ENCODE results near the gene TDRD10. TPM values are rescaled to one million over a fixed set of nuclear protein-coding genes. Genes with fewer than 3 reads are reported as not detected.

The TDRD10 gene
- total and polyA plus RNA-seq, 2 donors (not counting 1 experiment from before 2014, with no cell fraction given) = 0.06 TPM; not detected in 1

DNA sequence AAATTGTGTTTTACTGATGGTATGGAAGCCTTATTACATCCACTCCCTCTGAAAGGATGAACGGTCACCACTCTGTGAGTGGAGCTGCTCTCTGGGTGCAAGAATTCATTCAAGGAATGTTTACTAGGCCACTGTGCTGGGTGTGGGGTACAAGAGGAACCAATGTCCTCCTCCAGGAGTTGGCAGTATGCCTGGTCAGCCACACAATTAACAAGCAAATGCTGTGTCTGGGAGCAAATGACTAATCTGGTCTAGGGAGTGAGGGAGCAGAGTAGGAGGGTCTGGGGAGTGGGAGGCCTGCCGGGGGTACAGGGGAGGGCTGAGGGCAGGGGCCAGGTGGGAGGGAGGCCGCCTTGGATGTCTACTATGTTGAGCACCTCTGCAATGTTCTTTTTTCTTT lies 27.2 kb upstream of the TDRD10 start:
- 40% methylated on average over 2 of the region's 3 CpGs for WGBS (ENCODE audit: insufficient coverage)
- Histone ChIP-seq H3K4me3 (ENCODE audit: control extremely low read depth in 1 of 5, extremely low read depth in 1 of 5, insufficient read depth in 1 of 5, low read depth in 2 of 5, low read length in 4 of 5) (no peak overlapping the region), H3K9ac (ENCODE audit: low read length) (no peak overlapping the region), H3K27me3 (replicated peaks in 1 of 4; ENCODE audit: control extremely low read depth in 1 of 4, control insufficient read depth in 3 of 4, insufficient read depth in 4 of 4, low read length in 3 of 4) (no peaks in the 10 kb centered on the region), H3K4me1 (ENCODE audit: control insufficient read depth in 2 of 2, insufficient read depth in 2 of 2, low read length in 2 of 2) (peaks cover 0 to 7% of the 10 kb centered on the region in 2 donors), H4K20me1 (ENCODE audit: control insufficient read depth, insufficient read depth, low read length, poor library complexity, severe bottlenecking) (no peaks in the 10 kb centered on the region), H3K27ac (ENCODE audit: low read length in 2 of 2) (no peak overlapping the region), H3K79me2 (ENCODE audit: control insufficient read depth, insufficient read depth, low read length) (no peaks in the 10 kb centered on the region), H3K9me3 (ENCODE audit: control extremely low read depth in 1 of 3, control insufficient read depth in 2 of 3, insufficient read depth in 1 of 3, low read length in 2 of 3) (no peaks in the 10 kb centered on the region), H2AFZ (ENCODE audit: insufficient read depth, low read depth, low read length, poor library complexity, severe bottlenecking) (no peak overlapping the region), H3K4me2 (replicated peaks; ENCODE audit: low read depth, low read length, poor library complexity, severe bottlenecking) (no peak overlapping the region), H3K36me3 (replicated peaks in 1 of 2; ENCODE audit: control extremely low read depth in 1 of 2, control insufficient read depth in 1 of 2, extremely low read depth in 1 of 2, insufficient read depth in 2 of 2, low read length in 1 of 2) (no peaks in the 10 kb centered on the region)
- H3K27ac Mint-ChIP-seq = no peak overlapping the region
- ATAC-seq (ENCODE audit: low read depth) (no peak), DNase-seq (no peak)
- ChIA-PET POLR2A (no interaction called here), CTCF (no interaction called here)
- no peaks in the 10 kb centered on the region for H3K9me3 Mint-ChIP-seq (ENCODE audit: insufficient read depth)
- no peak overlapping the region for H3K4me3 Mint-ChIP-seq
- intact Hi-C loops (cut with micrococcal nuclease) = no loop called here
- TF ChIP-seq EZH2 (IDR thresholded peaks at IDR 0.05; ENCODE audit: borderline replicate concordance, insufficient read depth, low read depth, low read length, poor library complexity, severe bottlenecking) = no peak
- TF ChIP-seq, protein P1, sequence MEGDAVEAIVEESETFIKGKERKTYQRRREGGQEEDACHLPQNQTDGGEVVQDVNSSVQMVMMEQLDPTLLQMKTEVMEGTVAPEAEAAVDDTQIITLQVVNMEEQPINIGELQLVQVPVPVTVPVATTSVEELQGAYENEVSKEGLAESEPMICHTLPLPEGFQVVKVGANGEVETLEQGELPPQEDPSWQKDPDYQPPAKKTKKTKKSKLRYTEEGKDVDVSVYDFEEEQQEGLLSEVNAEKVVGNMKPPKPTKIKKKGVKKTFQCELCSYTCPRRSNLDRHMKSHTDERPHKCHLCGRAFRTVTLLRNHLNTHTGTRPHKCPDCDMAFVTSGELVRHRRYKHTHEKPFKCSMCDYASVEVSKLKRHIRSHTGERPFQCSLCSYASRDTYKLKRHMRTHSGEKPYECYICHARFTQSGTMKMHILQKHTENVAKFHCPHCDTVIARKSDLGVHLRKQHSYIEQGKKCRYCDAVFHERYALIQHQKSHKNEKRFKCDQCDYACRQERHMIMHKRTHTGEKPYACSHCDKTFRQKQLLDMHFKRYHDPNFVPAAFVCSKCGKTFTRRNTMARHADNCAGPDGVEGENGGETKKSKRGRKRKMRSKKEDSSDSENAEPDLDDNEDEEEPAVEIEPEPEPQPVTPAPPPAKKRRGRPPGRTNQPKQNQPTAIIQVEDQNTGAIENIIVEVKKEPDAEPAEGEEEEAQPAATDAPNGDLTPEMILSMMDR (IDR thresholded peaks at IDR 0.05) = no peak
- H3K4me1 Mint-ChIP-seq = peaks cover 3% of the 10 kb centered on the region
- no peaks in the 10 kb centered on the region for H3K27me3 Mint-ChIP-seq

DNA sequence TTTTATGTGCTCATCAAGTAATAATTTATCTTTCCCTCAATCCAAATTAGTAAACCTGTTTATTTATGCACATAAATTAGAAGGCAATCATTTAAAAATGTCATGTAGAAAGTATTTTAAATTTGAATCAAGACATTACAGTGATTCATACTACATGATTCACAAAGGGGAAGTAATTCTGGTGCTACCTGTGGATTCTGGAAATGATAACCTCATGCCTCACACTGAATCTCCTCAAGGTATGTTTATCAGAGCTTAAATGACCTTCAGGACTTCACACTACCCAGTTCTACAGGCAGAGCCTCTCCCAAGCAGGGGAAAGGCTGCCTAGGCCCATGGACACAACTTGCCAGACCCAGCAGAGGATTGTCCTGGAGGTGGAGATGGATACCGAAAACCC lies 25.2 kb upstream of the TDRD10 start:
- no peak overlapping the region for H3K4me3 ChIP-seq (ENCODE audit: control extremely low read depth in 1 of 5, extremely low read depth in 1 of 5, insufficient read depth in 1 of 5, low read depth in 2 of 5, low read length in 4 of 5)
- H3K9ac ChIP-seq (ENCODE audit: low read length) = no peak overlapping the region
- no peak overlapping the region for H3K27ac ChIP-seq (ENCODE audit: low read length in 2 of 2)
- Mint-ChIP-seq H3K4me3 (no peak overlapping the region), H3K27me3 (no peaks in the 10 kb centered on the region), H3K4me1 (peaks cover 2% of the 10 kb centered on the region), H3K27ac (no peak overlapping the region), H3K9me3 (ENCODE audit: insufficient read depth) (no peaks in the 10 kb centered on the region)
- H4K20me1 ChIP-seq (ENCODE audit: control insufficient read depth, insufficient read depth, low read length, poor library complexity, severe bottlenecking) = no peaks in the 10 kb centered on the region
- CTCF ChIA-PET = interaction anchor here (0.7 to 1.8 kb wide), 3 partner anchors 70 to 77 kb away, joined by 3 to 8 read pairs (median 5); no protein-coding TSS in a partner anchor
- H3K27me3 ChIP-seq (replicated peaks in 1 of 4; ENCODE audit: control extremely low read depth in 1 of 4, control insufficient read depth in 3 of 4, insufficient read depth in 4 of 4, low read length in 3 of 4) = no peaks in the 10 kb centered on the region
- TF ChIP-seq, protein P1 (IDR thresholded peaks at IDR 0.05) = no peak
- no peak for TF ChIP-seq EZH2 (IDR thresholded peaks at IDR 0.05; ENCODE audit: borderline replicate concordance, insufficient read depth, low read depth, low read length, poor library complexity, severe bottlenecking)
- DNase-seq (no peak), ATAC-seq (ENCODE audit: low read depth) (no peak)
- no peaks in the 10 kb centered on the region for H3K9me3 ChIP-seq (ENCODE audit: control extremely low read depth in 1 of 3, control insufficient read depth in 2 of 3, insufficient read depth in 1 of 3, low read length in 2 of 3)
- no CpG with 5 or more reads among the region's 1 CpG for WGBS (ENCODE audit: insufficient coverage)
- H3K79me2 ChIP-seq (ENCODE audit: control insufficient read depth, insufficient read depth, low read length) = no peaks in the 10 kb centered on the region
- intact Hi-C loops (cut with micrococcal nuclease) = no loop called here
- no peak overlapping the region for H2AFZ ChIP-seq (ENCODE audit: insufficient read depth, low read depth, low read length, poor library complexity, severe bottlenecking)
- peaks cover 0 to 7% of the 10 kb centered on the region in 2 donors for H3K4me1 ChIP-seq (ENCODE audit: control insufficient read depth in 2 of 2, insufficient read depth in 2 of 2, low read length in 2 of 2)
- POLR2A ChIA-PET = no interaction called here
- H3K36me3 ChIP-seq (replicated peaks in 1 of 2; ENCODE audit: control extremely low read depth in 1 of 2, control insufficient read depth in 1 of 2, extremely low read depth in 1 of 2, insufficient read depth in 2 of 2, low read length in 1 of 2) = no peaks in the 10 kb centered on the region
- H3K4me2 ChIP-seq (replicated peaks; ENCODE audit: low read depth, low read length, poor library complexity, severe bottlenecking) = no peak overlapping the region

All from B cell (primary cell).